ENCODE measurements around the gene QRICH1. TPM values are rescaled to one million over a fixed set of nuclear protein-coding genes. Genes with fewer than 3 reads are reported as not detected.
A peak's percentile ranks its signal among the peaks of the same experiment; 100 is the strongest.
"Not testable (repeated sequence)": the region's sequence is repeated elsewhere in the genome, so short reads cannot be mapped to it uniquely, and the experiment has no call there.

Gene QRICH1
- total RNA-seq, 5 donors from 2014 or later (not counting 1 experiment from before 2014, with no cell fraction given) = 142 to 202 (median 155) TPM

GRCh38 chr3:49009396-49009795 lies 84.5 kb downstream of the QRICH1 start:
- Histone ChIP-seq H3K9me3 (no peaks in the 10 kb centered on the region), H3K4me3 (ENCODE audit: control insufficient read depth in 1 of 2, extremely low read depth in 1 of 2, low read length in 1 of 2) (no peak overlapping the region), H3K27me3 (replicated peaks in 1 of 2; ENCODE audit: control insufficient read depth in 2 of 2, extremely low read depth in 1 of 2, insufficient read depth in 2 of 2, low read length in 1 of 2) (no peaks in the 10 kb centered on the region), H3K27ac (ENCODE audit: low read length) (no peak overlapping the region), H3K36me3 (ENCODE audit: control insufficient read depth in 2 of 2, extremely low read depth in 1 of 2, insufficient read depth in 1 of 2, low read length in 1 of 2) (peaks cover 24 to 25% of the 10 kb centered on the region in 2 donors), H3K4me1 (ENCODE audit: control insufficient read depth in 1 of 2, extremely low read depth in 1 of 2, insufficient read depth in 2 of 2, low read length in 2 of 2) (peaks cover 0 to 32% of the 10 kb centered on the region in 2 experiments)
- Mint-ChIP-seq H3K36me3 (peaks cover 8% of the 10 kb centered on the region), H3K27ac (peak overlapping the region in 1 of 2 donors; percentile 64), H3K27me3 (no peaks in the 10 kb centered on the region), H3K4me3 (peak overlapping the region in 1 of 3 donors; percentile 93), H3K4me1 (peaks cover 34 to 40% (median 39%) of the 10 kb centered on the region in 3 donors), H3K9me3 (no peaks in the 10 kb centered on the region)
- CTCF ChIA-PET = interaction anchor here (0.6 to 4.2 kb wide), 3 partner anchors 10 to 269 kb away, joined by 3 to 11 read pairs (median 4); no protein-coding TSS in a partner anchor
- 100% methylated on average over 2 of the region's 3 CpGs for WGBS (ENCODE audit: insufficient coverage)
- ATAC-seq (replicated peaks in 1 of 4) = no peak
- no peak for DNase-seq
- POLR2A ChIA-PET = interaction anchor here (0.6 to 1.1 kb wide), 2 partner anchors 11 to 20 kb away, joined by 3 to 4 read pairs; partner anchors contain the start of gene IMPDH2 (in 1 of the 2)

GRCh38 chr3:49008627-49009026 lies 85.2 kb downstream of the QRICH1 start:
- H3K27me3 ChIP-seq (replicated peaks in 1 of 2; ENCODE audit: control insufficient read depth in 2 of 2, extremely low read depth in 1 of 2, insufficient read depth in 2 of 2, low read length in 1 of 2); H3K27me3 Mint-ChIP-seq; ATAC-seq (replicated peaks in 1 of 4); H3K4me3 ChIP-seq (ENCODE audit: control insufficient read depth in 1 of 2, extremely low read depth in 1 of 2, low read length in 1 of 2); DNase-seq; H3K36me3 Mint-ChIP-seq; H3K9me3 ChIP-seq; H3K9me3 Mint-ChIP-seq: not testable (repeated sequence)
- Mint-ChIP-seq H3K27ac (peak overlapping the region; percentile 100), H3K4me3 (peak overlapping the region; percentile 93 to 100 (median 99)), H3K4me1 (peaks cover 31 to 40% (median 39%) of the 10 kb centered on the region in 3 donors)
- POLR2A ChIA-PET = interaction anchor here (0.6 to 1.1 kb wide), 2 partner anchors 21 to 168 kb away, joined by 4 to 6 read pairs; partner anchors contain the start of gene IMPDH2 (in 1 of the 2)
- Histone ChIP-seq H3K4me1 (ENCODE audit: control insufficient read depth in 1 of 2, extremely low read depth in 1 of 2, insufficient read depth in 2 of 2, low read length in 2 of 2) (peaks cover 0 to 27% of the 10 kb centered on the region in 2 experiments), H3K27ac (ENCODE audit: low read length) (peak overlapping the region; percentile 95), H3K36me3 (ENCODE audit: control insufficient read depth in 2 of 2, extremely low read depth in 1 of 2, insufficient read depth in 1 of 2, low read length in 1 of 2) (peaks cover 18% of the 10 kb centered on the region in 2 donors)
- CTCF ChIA-PET = interaction anchor here in 1 of 2 donors (0.5 to 3.2 kb wide), 2 partner anchors 12 to 66 kb away, joined by 4 to 46 read pairs; partner anchors contain the start of gene NDUFAF3
- WGBS (ENCODE audit: insufficient coverage) = 80% methylated on average over 1 of the region's 5 CpGs

DNA sequence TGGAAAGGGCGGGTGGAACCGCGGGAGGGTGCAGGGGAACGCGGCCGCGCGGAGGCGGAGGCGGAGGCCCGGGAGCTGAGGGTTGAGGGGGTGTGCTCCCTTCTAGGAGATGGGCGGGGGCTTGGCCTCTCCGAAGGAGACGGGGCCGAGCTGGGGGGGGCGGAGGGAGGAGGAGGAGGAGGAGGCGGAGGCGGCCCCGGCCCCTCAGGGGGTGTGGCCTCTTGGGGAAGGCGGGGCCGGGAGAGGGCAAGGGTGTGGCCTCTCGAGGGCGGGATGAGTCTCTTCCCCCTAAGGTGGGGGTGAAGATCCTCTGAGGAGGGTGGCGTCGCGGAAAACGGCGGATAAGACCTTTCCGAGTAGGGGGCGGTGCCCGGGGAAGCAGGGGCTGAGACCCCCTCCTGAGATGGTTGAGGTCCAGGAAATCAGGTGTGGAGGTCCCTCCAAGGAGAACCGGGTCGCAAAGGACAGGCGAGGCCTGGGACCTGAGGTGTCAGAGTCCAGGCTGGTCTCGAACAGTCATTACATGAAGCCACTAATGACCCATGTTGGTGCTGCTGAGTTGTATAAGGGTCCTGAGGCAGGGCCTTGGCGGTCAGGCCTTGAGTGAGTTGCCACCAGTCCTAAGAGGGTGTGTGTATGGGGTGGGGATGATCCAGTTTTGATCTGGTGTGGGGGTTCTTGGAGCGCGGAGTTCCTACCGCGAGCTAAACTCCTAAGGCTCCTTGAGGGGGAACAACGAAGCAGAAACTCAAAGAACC lies 85.9 kb downstream of the QRICH1 start:
- Mint-ChIP-seq H3K4me3 (peak overlapping the region; percentile 93 to 100 (median 99)), H3K36me3 (peaks cover 8% of the 10 kb centered on the region), H3K4me1 (peaks cover 31 to 40% (median 36%) of the 10 kb centered on the region in 3 donors), H3K27ac (peak overlapping the region; percentile 100), H3K27me3 (no peaks in the 10 kb centered on the region), H3K9me3 (no peaks in the 10 kb centered on the region)
- peak overlapping the region; percentile 72 to 96 for H3K4me3 ChIP-seq (ENCODE audit: control insufficient read depth in 1 of 2, extremely low read depth in 1 of 2, low read length in 1 of 2)
- H3K27ac ChIP-seq (ENCODE audit: low read length) = peak overlapping the region; percentile 95
- peaks cover 0 to 27% of the 10 kb centered on the region in 2 experiments for H3K4me1 ChIP-seq (ENCODE audit: control insufficient read depth in 1 of 2, extremely low read depth in 1 of 2, insufficient read depth in 2 of 2, low read length in 2 of 2)
- H3K36me3 ChIP-seq (ENCODE audit: control insufficient read depth in 2 of 2, extremely low read depth in 1 of 2, insufficient read depth in 1 of 2, low read length in 1 of 2) = peaks cover 11 to 16% of the 10 kb centered on the region in 2 donors
- WGBS (ENCODE audit: insufficient coverage) = 59% methylated on average over 12 of the region's 41 CpGs
- ChIA-PET POLR2A (interaction anchor here (0.6 to 1.5 kb wide), 11 partner anchors 10 to 664 kb away, joined by 3 to 16 read pairs (median 4); partner anchors contain the start of genes DALRD3 (in 1 of the 2), NDUFAF3 (in 1 of the 2) and QRICH1 (in 1 of the 2)), CTCF (interaction anchor here (0.5 to 3.2 kb wide), 16 partner anchors 8 to 575 kb away, joined by 3 to 64 read pairs (median 6); partner anchors contain the start of genes DAG1 (in 1 of the 2), IMPDH2 (in 1 of the 2), NDUFAF3 (in 1 of the 2) and P4HTM (in 1 of the 2))
- no peaks in the 10 kb centered on the region for H3K27me3 ChIP-seq (replicated peaks in 1 of 2; ENCODE audit: control insufficient read depth in 2 of 2, extremely low read depth in 1 of 2, insufficient read depth in 2 of 2, low read length in 1 of 2)
- H3K9me3 ChIP-seq = no peaks in the 10 kb centered on the region
- ATAC-seq (replicated peaks in 1 of 4) (peak; percentile 59 to 70 (median 62)), DNase-seq (peak; percentile 60 to 88 (median 74))

DNA sequence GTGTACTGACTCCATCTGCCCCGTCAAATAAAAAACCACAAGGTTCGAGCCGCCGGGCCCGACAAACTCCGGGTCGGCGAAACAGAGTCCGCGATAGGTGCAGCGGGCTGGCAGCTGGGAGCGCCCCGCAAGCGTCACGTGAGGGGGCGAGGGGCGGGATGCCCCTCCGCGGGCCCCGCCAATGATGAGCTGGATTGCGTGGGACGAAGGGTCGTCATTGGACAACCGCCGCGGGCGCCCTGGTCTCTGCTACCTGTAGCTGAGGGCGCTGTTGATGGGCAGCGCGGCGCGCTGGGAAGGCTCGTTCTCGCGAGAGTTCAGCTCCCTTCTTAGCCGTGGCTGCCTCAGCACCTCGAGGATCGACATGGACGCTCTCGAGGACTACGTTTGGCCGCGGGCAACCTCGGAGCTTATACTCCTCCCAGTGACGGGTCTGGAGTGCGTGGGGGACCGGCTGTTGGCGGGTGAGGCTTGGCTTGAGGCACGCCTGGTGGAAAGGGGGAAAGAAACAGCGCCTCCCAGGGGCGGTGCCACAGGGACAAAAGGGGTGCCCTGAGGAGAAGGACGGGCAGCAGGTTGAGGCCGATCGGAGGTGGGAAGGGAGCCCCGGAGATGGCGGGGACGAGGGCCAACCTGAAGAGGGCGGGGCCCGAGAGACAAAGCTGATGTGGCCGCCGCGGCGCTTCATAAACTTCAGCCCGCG lies 86.7 kb downstream of the QRICH1 start, which contains the start of gene WDR6:
TSS of gene WDR6 (plus strand) at position 324 of the 703 bp plus-strand sequence. CDS start at position 365, 41 bp downstream.
- Histone ChIP-seq H3K4me1 (ENCODE audit: control insufficient read depth in 1 of 2, extremely low read depth in 1 of 2, insufficient read depth in 2 of 2, low read length in 2 of 2) (peaks cover 0 to 27% of the 10 kb centered on the region in 2 experiments), H3K27me3 (replicated peaks in 1 of 2; ENCODE audit: control insufficient read depth in 2 of 2, extremely low read depth in 1 of 2, insufficient read depth in 2 of 2, low read length in 1 of 2) (no peaks in the 10 kb centered on the region), H3K9me3 (no peaks in the 10 kb centered on the region), H3K36me3 (ENCODE audit: control insufficient read depth in 2 of 2, extremely low read depth in 1 of 2, insufficient read depth in 1 of 2, low read length in 1 of 2) (peaks cover 4 to 10% of the 10 kb centered on the region in 2 donors), H3K4me3 (ENCODE audit: control insufficient read depth in 1 of 2, extremely low read depth in 1 of 2, low read length in 1 of 2) (peak within 1 kb of the TSS; percentile 72 to 96), H3K27ac (ENCODE audit: low read length) (peak within 1 kb of the TSS; percentile 95)
- ChIA-PET POLR2A (interaction anchor here (0.5 to 1.5 kb wide), 17 partner anchors 10 to 665 kb away, joined by 3 to 16 read pairs (median 4); partner anchors contain the start of genes DALRD3 (in 1 of the 2), NDUFAF3 (in 1 of the 2) and QRICH1 (in 1 of the 2)), CTCF (interaction anchor here (0.6 to 3.2 kb wide), 21 partner anchors 8 to 463 kb away, joined by 3 to 64 read pairs (median 5); partner anchors contain the start of genes ARIH2 (in 1 of the 2), DAG1 (in 1 of the 2), DALRD3 (in 1 of the 2) and IMPDH2 (in 1 of the 2))
- peak; percentile 90 to 92 (median 91) for ATAC-seq (replicated peaks in 1 of 4)
- WGBS (ENCODE audit: insufficient coverage) = under 1% methylated on average over 48 of the region's 65 CpGs
- Mint-ChIP-seq H3K27me3 (no peaks in the 10 kb centered on the region), H3K4me3 (peak within 1 kb of the TSS; percentile 93 to 100 (median 99)), H3K9me3 (no peaks in the 10 kb centered on the region), H3K4me1 (peaks cover 29 to 40% (median 35%) of the 10 kb centered on the region in 3 donors), H3K36me3 (peaks cover 8% of the 10 kb centered on the region), H3K27ac (peak within 1 kb of the TSS; percentile 100)
- peak; percentile 89 to 99 (median 96) for DNase-seq

DNA sequence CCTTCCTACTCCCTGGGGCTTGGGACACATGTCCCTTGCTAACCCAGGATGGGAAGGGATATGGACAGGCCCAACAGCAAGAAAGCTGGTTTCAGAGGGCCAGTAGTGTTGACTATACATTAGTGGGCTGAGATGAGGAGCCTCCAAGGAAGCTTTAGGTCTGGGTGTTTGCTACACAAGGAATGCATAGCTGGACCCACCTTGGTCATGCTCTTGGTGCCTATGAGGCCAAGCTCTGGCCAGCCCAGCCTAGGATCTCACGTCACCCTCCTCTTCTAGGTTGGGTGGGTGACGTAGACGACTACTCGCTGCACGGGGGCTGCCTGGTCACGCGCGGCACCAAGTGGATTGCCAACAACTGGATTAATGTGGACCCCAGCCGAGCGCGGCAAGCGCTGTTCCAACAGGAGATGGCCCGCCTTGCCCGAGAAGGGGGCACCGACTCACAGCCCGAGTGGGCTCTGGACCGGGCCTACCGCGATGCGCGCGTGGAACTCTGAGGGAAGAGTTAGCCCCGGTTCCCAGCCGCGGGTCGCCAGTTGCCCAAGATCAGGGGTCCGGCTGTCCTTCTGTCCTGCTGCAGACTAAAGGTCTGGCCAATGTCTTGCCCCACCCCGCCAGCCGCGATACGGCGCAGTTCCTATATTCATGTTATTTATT lies 87.3 kb downstream of the QRICH1 start:
- Mint-ChIP-seq H3K4me3 (peak overlapping the region; percentile 93 to 100 (median 99)), H3K9me3 (no peaks in the 10 kb centered on the region), H3K27ac (peak overlapping the region; percentile 100), H3K27me3 (no peaks in the 10 kb centered on the region), H3K4me1 (peaks cover 23 to 35% (median 29%) of the 10 kb centered on the region in 3 donors), H3K36me3 (peaks cover 1% of the 10 kb centered on the region)
- peaks cover 0 to 24% of the 10 kb centered on the region in 2 experiments for H3K4me1 ChIP-seq (ENCODE audit: control insufficient read depth in 1 of 2, extremely low read depth in 1 of 2, insufficient read depth in 2 of 2, low read length in 2 of 2)
- no peaks in the 10 kb centered on the region for H3K27me3 ChIP-seq (replicated peaks in 1 of 2; ENCODE audit: control insufficient read depth in 2 of 2, extremely low read depth in 1 of 2, insufficient read depth in 2 of 2, low read length in 1 of 2)
- ATAC-seq (replicated peaks in 1 of 4) (no peak), DNase-seq (peak in 3 of 35 experiments; percentile 23 to 39 (median 26))
- H3K36me3 ChIP-seq (ENCODE audit: control insufficient read depth in 2 of 2, extremely low read depth in 1 of 2, insufficient read depth in 1 of 2, low read length in 1 of 2) = peaks cover 0 to 4% of the 10 kb centered on the region in 2 donors
- H3K9me3 ChIP-seq = no peaks in the 10 kb centered on the region
- H3K4me3 ChIP-seq (ENCODE audit: control insufficient read depth in 1 of 2, extremely low read depth in 1 of 2, low read length in 1 of 2) = peak overlapping the region; percentile 72 to 96
- peak overlapping the region; percentile 95 for H3K27ac ChIP-seq (ENCODE audit: low read length)
- ChIA-PET POLR2A (interaction anchor here (0.5 to 1.5 kb wide), 13 partner anchors 12 to 195 kb away, joined by 3 to 16 read pairs (median 5); partner anchors contain the start of genes DALRD3 (in 1 of the 2), NDUFAF3 (in 1 of the 2) and QRICH1 (in 1 of the 2)), CTCF (interaction anchor here (0.6 to 3.2 kb wide), 17 partner anchors 11 to 464 kb away, joined by 3 to 64 read pairs (median 6); partner anchors contain the start of genes ARIH2 (in 1 of the 2), DAG1 (in 1 of the 2), DALRD3 (in 1 of the 2) and IMPDH2 (in 1 of the 2))
- WGBS (ENCODE audit: insufficient coverage) = 7% methylated on average over 32 of the region's 32 CpGs

Measured in T-cell (primary cell).